Endodermal cell (in vitro differentiated cells): ENCODE results near the gene AGBL2. TPM values are rescaled to one million over a fixed set of nuclear protein-coding genes. Genes with fewer than 3 reads are reported as not detected.

Experiments used
- DNase-seq: peaks from one replicate; pipeline ENCODE4 v3.0.0-alpha.2; 2017
- H3K27ac ChIP-seq: 2 replicates; pipeline ENCODE4 v1.5.1; 2013; ENCODE audit warnings: mild to moderate bottlenecking, low read depth, low read length, moderate library complexity
- H3K27me3 ChIP-seq: 2 replicates; pipeline ENCODE4 v1.6.1; 2013; ENCODE audit warnings: mild to moderate bottlenecking, low read length, moderate library complexity; ENCODE audit not compliant: insufficient read depth, control insufficient read depth, poor library complexity, severe bottlenecking
- H3K36me3 ChIP-seq: 2 replicates; pipeline ENCODE4 v1.7.0; 2013; ENCODE audit warnings: mild to moderate bottlenecking, low read length, moderate library complexity; ENCODE audit not compliant: control insufficient read depth, insufficient read depth
- H3K4me1 ChIP-seq: one replicate; pipeline ENCODE4 v1.7.0; 2013; ENCODE audit warnings: low read length; ENCODE audit not compliant: control insufficient read depth, insufficient read depth
- H3K4me3 ChIP-seq: 2 replicates; pipeline ENCODE4 v1.5.1; 2013; ENCODE audit warnings: mild to moderate bottlenecking, low read length, moderate library complexity
- H3K9ac ChIP-seq: 2 replicates; pipeline ENCODE4 v1.6.1; 2013; ENCODE audit warnings: mild to moderate bottlenecking, low read length, moderate library complexity; ENCODE audit not compliant: poor library complexity, severe bottlenecking; ENCODE audit errors: extremely low read depth
- H3K9me3 ChIP-seq: 2 replicates; pipeline ENCODE4 v1.6.1; 2013; ENCODE audit warnings: mild to moderate bottlenecking, low read length, moderate library complexity; ENCODE audit not compliant: control insufficient read depth
- H3K27ac Mint-ChIP-seq: 2 replicates; pipeline ENCODE4 v1.8.0; 2020; ENCODE audit warnings: mixed read lengths
- H3K27me3 Mint-ChIP-seq: 2 replicates; pipeline ENCODE4 v1.8.0; 2021; ENCODE audit warnings: mild to moderate bottlenecking, mixed read lengths; ENCODE audit not compliant: insufficient read depth
- H3K36me3 Mint-ChIP-seq: 2 replicates; pipeline ENCODE4 v1.8.0; 2020; ENCODE audit warnings: low read depth, mixed read lengths
- H3K4me1 Mint-ChIP-seq: 2 replicates; pipeline ENCODE4 v1.8.0; 2020; ENCODE audit warnings: mixed read lengths
- H3K4me3 Mint-ChIP-seq: 2 replicates; pipeline ENCODE4 v1.8.0; 2020; ENCODE audit warnings: mild to moderate bottlenecking, moderate library complexity, mixed read lengths
- H3K9me3 Mint-ChIP-seq: 2 replicates; pipeline ENCODE4 v1.8.0; 2020; ENCODE audit warnings: mild to moderate bottlenecking, mixed read lengths
- WGBS, 2 experiments: methylation state at CpG; one replicate each; pipeline versions ENCODE4 v1.1.5 to v1.1.7; 2013; ENCODE audit warnings: missing lambda C conversion rate in 2 of 2, mixed read lengths in 1 of 2; ENCODE audit not compliant: insufficient coverage in 1 of 2, insufficient read length in 1 of 2; 5-methylcytosine and 5-hydroxymethylcytosine counted together
- total RNA-seq, 2 donors: library from RNA; stranded (reverse); fragmentation: NEBNext Ultra II Directional in 1 of 2; extraction: Animal tissue kit (Norgen Biotek cat#: 25700) in 1 of 2; gene quantifications; 2 replicates in 1 of 2; 3 replicates in 1 of 2; pipeline ENCODE4 v1.2.1, GENCODE V29; 2021
- TF ChIP-seq, protein P1 (sequence below): fragments of 200-600 bp; sonication (generic); conservative IDR thresholded peaks from 2 replicates; pipeline ENCODE4 v1.5.0; 2021; ENCODE audit warnings: antibody characterized with exemption, mild to moderate bottlenecking

Gene AGBL2
- total RNA-seq, 2 donors from 2014 or later = 5.0 to 8.7 TPM

DNA sequence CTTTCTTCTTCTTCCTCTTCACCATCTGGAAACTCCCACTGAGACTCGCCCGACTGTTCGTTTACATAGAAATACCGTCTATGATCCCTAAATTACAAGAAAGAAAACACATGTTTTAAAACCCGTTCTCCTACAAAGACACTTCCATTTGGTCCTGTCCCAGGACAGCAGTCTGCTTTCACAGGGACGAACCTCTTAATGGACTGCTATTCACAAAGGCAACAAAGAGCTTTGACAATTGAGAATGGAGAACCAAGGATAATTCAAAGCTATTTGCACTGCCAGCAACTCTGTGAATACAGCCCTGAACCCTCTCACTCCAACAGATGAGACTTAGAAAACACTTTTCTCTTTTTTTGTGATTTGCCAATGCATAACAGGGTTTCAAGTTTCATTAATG, 16.3 kb upstream of the AGBL2 start:
- H3K4me3 ChIP-seq = no peak overlapping the region
- H3K4me3 Mint-ChIP-seq = no peak overlapping the region
- no peak overlapping the region for H3K27ac Mint-ChIP-seq

DNA sequence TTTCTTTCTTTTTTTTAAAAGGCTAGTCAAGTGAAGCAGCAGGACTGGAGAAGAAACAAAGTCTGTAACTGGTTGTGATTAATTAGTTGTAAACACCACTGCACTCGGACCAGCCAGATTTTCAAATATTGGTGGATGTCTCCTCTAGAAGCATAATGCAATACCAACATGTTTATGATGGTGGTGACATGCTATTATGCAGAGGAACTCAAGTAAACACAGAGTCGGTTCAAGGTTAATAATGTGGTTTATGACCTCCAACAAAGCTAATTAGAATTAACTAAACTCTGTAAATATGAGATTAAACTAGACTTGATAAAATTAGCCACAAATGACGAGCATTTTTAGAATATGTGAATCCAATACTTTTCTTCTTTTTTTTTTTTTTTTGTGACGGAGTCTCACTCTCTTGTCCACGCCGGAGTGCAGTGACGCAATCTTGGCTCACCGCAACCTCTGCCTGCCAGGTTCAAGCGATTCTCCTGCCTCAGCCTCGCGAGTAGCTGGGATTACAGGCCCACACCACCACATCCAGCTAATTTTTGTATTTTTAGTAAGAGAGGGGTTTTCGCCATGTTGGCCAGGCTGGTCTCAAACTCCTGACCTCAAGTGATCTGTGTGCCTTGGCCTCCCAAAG, 11.8 kb upstream of the AGBL2 start:
- no peak overlapping the region for H3K9ac ChIP-seq
- Mint-ChIP-seq H3K36me3 (peaks cover 78% of the 10 kb centered on the region), H3K27ac (no peak overlapping the region), H3K9me3 (no peaks in the 10 kb centered on the region), H3K27me3 (no peaks in the 10 kb centered on the region), H3K4me3 (no peak overlapping the region), H3K4me1 (no peaks in the 10 kb centered on the region)
- H3K4me3 ChIP-seq = no peak overlapping the region
- no peaks in the 10 kb centered on the region for H3K9me3 ChIP-seq
- no peaks in the 10 kb centered on the region for H3K4me1 ChIP-seq
- 96 to 100% methylated on average over 2 to 11 of the region's 12 CpGs for WGBS, 2 experiments
- H3K36me3 ChIP-seq = peaks cover 95% of the 10 kb centered on the region
- TF ChIP-seq, protein P1, sequence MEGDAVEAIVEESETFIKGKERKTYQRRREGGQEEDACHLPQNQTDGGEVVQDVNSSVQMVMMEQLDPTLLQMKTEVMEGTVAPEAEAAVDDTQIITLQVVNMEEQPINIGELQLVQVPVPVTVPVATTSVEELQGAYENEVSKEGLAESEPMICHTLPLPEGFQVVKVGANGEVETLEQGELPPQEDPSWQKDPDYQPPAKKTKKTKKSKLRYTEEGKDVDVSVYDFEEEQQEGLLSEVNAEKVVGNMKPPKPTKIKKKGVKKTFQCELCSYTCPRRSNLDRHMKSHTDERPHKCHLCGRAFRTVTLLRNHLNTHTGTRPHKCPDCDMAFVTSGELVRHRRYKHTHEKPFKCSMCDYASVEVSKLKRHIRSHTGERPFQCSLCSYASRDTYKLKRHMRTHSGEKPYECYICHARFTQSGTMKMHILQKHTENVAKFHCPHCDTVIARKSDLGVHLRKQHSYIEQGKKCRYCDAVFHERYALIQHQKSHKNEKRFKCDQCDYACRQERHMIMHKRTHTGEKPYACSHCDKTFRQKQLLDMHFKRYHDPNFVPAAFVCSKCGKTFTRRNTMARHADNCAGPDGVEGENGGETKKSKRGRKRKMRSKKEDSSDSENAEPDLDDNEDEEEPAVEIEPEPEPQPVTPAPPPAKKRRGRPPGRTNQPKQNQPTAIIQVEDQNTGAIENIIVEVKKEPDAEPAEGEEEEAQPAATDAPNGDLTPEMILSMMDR = no peak
- no peak overlapping the region for H3K27ac ChIP-seq
- DNase-seq = no peak
- H3K27me3 ChIP-seq = no peaks in the 10 kb centered on the region

More for the DNA sequence above, 16.3 kb upstream of the AGBL2 start:
- Mint-ChIP-seq H3K27me3 (no peaks in the 10 kb centered on the region), H3K36me3 (peaks cover 79% of the 10 kb centered on the region), H3K9me3 (no peaks in the 10 kb centered on the region), H3K4me1 (no peaks in the 10 kb centered on the region)
- TF ChIP-seq, protein P1 = no peak
- Histone ChIP-seq H3K36me3 (peaks cover 94% of the 10 kb centered on the region), H3K9ac (no peak overlapping the region), H3K9me3 (no peaks in the 10 kb centered on the region), H3K27ac (peak overlapping the region; percentile 59), H3K27me3 (no peaks in the 10 kb centered on the region), H3K4me1 (no peaks in the 10 kb centered on the region)
- no peak for DNase-seq
- 92 to 97% methylated on average over 6 of the region's 6 CpGs for WGBS, 2 experiments

GRCh38 chr11:47726118-47726442, 10.9 kb upstream of the AGBL2 start:
- H3K27me3 ChIP-seq = no peaks in the 10 kb centered on the region
- no peaks in the 10 kb centered on the region for H3K4me1 Mint-ChIP-seq
- DNase-seq = no peak
- 98% methylated on average over 3 of the region's 3 CpGs; no CpG with 5 or more reads in 1 of the 2 experiments for WGBS, 2 experiments
- no peaks in the 10 kb centered on the region for H3K9me3 ChIP-seq
- peaks cover 92% of the 10 kb centered on the region for H3K36me3 ChIP-seq
- H3K36me3 Mint-ChIP-seq = peaks cover 76% of the 10 kb centered on the region
- no peak overlapping the region for H3K27ac ChIP-seq
- no peaks in the 10 kb centered on the region for H3K9me3 Mint-ChIP-seq
- no peaks in the 10 kb centered on the region for H3K4me1 ChIP-seq
- no peak overlapping the region for H3K4me3 Mint-ChIP-seq
- H3K9ac ChIP-seq = no peak overlapping the region
- TF ChIP-seq, protein P1 = no peak
- no peaks in the 10 kb centered on the region for H3K27me3 Mint-ChIP-seq
- no peak overlapping the region for H3K27ac Mint-ChIP-seq
- no peak overlapping the region for H3K4me3 ChIP-seq
